Body of pancreas (tissue), 4 donors: ENCODE measurements around the gene ZBTB12. TPM values are rescaled to one million over a fixed set of nuclear protein-coding genes. Genes with fewer than 3 reads are reported as not detected.

Source experiments
- ATAC-seq: fragments of 150-250 bp; one replicate; pipeline ENCODE4 v1.9.1; 2016
- DNase-seq, 4 donors: peaks; one replicate each; pipeline ENCODE4 v3.0.0-alpha.2; 2019
- H3K27ac ChIP-seq, 4 donors: fragments of 200-600 bp; sonication (generic); 1 replicate in 3 of 4; 2 replicates in 1 of 4; pipeline versions ENCODE4 v1.5.1 to v1.6.1; 2016 to 2019; ENCODE audit warnings: mild to moderate bottlenecking in 1 of 4, mixed read lengths in 1 of 4, moderate library complexity in 1 of 4
- H3K27me3 ChIP-seq, 2 donors: fragments of 200-600 bp; sonication (generic); one replicate each; pipeline ENCODE4 v1.6.0; 2016; ENCODE audit warnings: mild to moderate bottlenecking in 1 of 2
- H3K36me3 ChIP-seq, 2 donors: fragments of 200-600 bp; sonication (generic); replicated peaks in 1 of 2; 2 replicates each; pipeline ENCODE4 v1.5.1; 2016; ENCODE audit warnings: low read depth in 2 of 2; ENCODE audit not compliant: insufficient read depth in 1 of 2
- H3K4me1 ChIP-seq: fragments of 200-600 bp; sonication (generic); one replicate; pipeline ENCODE4 v1.6.0; 2016
- H3K4me3 ChIP-seq, 2 donors: fragments of 200-600 bp; sonication (generic); 1 replicate in 1 of 2; 2 replicates in 1 of 2; pipeline ENCODE4 v1.5.1; 2016 to 2019
- H3K9me3 ChIP-seq, 3 donors: fragments of 200-600 bp; sonication (generic); 1 replicate in 2 of 3; 2 replicates in 1 of 3; pipeline ENCODE4 v1.5.1; 2016
- POLR2A ChIP-seq, 3 donors: fragments of 450-650 bp; IDR thresholded peaks; one replicate each; pipeline ENCODE4 v1.6.1; 2016; ENCODE audit warnings: antibody characterized with exemption in 3 of 3, mild to moderate bottlenecking in 2 of 3
- WGBS, 2 donors: methylation state at CpG; one replicate each; pipeline ENCODE4 v1.1.5; 2017; 5-methylcytosine and 5-hydroxymethylcytosine counted together
- intact Hi-C: fragments of 100-400 bp; cut with DNase I; formaldehyde crosslinking; loops from one replicate; pipeline ENCODE4 v1.15.1; 2023
- total RNA-seq, 2 donors: library from RNA; depleted of rRNA; stranded (reverse); fragments of >200 nt; gene quantifications; one replicate each; pipeline ENCODE4 v1.1.0, GENCODE V29; 2016
- TF ChIP-seq, protein P1 (sequence below), 7 experiments: fragments of 450-650 bp in 4 of 7; fragments of 200-600 bp in 3 of 7; sonication (generic) in 3 of 7; IDR thresholded peaks; one replicate each; pipeline ENCODE4 v1.5.1; 2016 to 2019; ENCODE audit warnings: antibody characterized with exemption in 7 of 7

Gene ZBTB12
- total RNA-seq, 2 donors from 2014 or later = 2.1 TPM; not detected in 1

- H3K36me3 ChIP-seq = no peaks in the 10 kb centered on the region
- intact Hi-C loops = no loop called here
- 64 to 68% methylated on average over 3 of the region's 3 CpGs for WGBS, 2 donors
- H3K4me1 ChIP-seq = peaks cover 29% of the 10 kb centered on the region
- no peaks in the 10 kb centered on the region for H3K27me3 ChIP-seq
- DNase-seq (no peak), ATAC-seq (no peak)
- TF ChIP-seq, protein P1, sequence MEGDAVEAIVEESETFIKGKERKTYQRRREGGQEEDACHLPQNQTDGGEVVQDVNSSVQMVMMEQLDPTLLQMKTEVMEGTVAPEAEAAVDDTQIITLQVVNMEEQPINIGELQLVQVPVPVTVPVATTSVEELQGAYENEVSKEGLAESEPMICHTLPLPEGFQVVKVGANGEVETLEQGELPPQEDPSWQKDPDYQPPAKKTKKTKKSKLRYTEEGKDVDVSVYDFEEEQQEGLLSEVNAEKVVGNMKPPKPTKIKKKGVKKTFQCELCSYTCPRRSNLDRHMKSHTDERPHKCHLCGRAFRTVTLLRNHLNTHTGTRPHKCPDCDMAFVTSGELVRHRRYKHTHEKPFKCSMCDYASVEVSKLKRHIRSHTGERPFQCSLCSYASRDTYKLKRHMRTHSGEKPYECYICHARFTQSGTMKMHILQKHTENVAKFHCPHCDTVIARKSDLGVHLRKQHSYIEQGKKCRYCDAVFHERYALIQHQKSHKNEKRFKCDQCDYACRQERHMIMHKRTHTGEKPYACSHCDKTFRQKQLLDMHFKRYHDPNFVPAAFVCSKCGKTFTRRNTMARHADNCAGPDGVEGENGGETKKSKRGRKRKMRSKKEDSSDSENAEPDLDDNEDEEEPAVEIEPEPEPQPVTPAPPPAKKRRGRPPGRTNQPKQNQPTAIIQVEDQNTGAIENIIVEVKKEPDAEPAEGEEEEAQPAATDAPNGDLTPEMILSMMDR (IDR thresholded peaks at IDR 0.05) = no peak
- no peak for TF ChIP-seq POLR2A (IDR thresholded peaks at IDR 0.05)
- H3K4me3 ChIP-seq = no peak overlapping the region
- H3K9me3 ChIP-seq = no peaks in the 10 kb centered on the region
- no peak overlapping the region for H3K27ac ChIP-seq
These were observed 2.1 kb upstream of the ZBTB12 start for GRCh38 chr6:31903957-31904356.

GRCh38 chr6:31901415-31901952, 402 bp downstream of the ZBTB12 start:
- H3K36me3 ChIP-seq = no peaks in the 10 kb centered on the region
- peaks cover 38% of the 10 kb centered on the region for H3K4me1 ChIP-seq
- TF ChIP-seq, protein P1 (IDR thresholded peaks at IDR 0.05) = no peak
- TF ChIP-seq POLR2A (IDR thresholded peaks at IDR 0.05) = no peak
- intact Hi-C loops = no loop called here
- H3K27ac ChIP-seq = peak overlapping the region; percentile 65 to 85 (median 82)
- 0 to 1% methylated on average over 14 to 23 of the region's 45 CpGs for WGBS, 2 donors
- H3K9me3 ChIP-seq = no peaks in the 10 kb centered on the region
- peak; percentile 12 for ATAC-seq
- peak overlapping the region; percentile 22 to 25 for H3K4me3 ChIP-seq
- H3K27me3 ChIP-seq = no peaks in the 10 kb centered on the region
- peak; percentile 66 to 75 (median 68) for DNase-seq

DNA sequence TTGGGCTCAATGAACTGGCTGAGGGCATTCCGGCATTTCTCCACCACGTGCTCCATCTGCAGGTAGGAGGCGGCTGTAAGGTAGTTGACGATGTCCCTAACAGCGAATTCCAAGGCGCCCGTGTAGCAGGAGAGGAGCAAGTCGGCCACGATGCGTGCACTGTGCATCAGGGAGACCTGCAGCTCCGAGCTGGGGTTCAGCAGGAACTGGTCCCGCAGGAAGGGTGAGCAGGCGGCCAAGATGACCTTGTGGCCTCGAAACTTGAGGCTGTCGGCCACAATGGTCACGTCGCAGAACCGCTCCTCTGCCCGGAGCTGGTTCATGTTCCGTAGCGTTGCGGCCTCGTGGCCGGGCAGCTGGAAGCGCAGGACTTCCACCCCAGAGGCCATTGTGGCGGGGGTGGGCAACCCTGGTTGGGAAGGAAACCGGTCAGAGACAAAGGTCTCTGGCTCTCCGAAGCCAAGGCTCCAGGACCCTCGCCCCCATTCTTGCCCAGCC, 920 bp downstream of the ZBTB12 start:
- Histone ChIP-seq H3K9me3 (no peaks in the 10 kb centered on the region), H3K27ac (peak overlapping the region; percentile 65 to 85 (median 82)), H3K4me1 (peaks cover 42% of the 10 kb centered on the region), H3K36me3 (no peaks in the 10 kb centered on the region), H3K4me3 (peak overlapping the region in 1 of 2 donors; percentile 22), H3K27me3 (no peaks in the 10 kb centered on the region)
- TF ChIP-seq POLR2A (IDR thresholded peaks at IDR 0.05) = peak in 1 of 3 donors; percentile 32
- TF ChIP-seq, protein P1 (IDR thresholded peaks at IDR 0.05) = no peak
- intact Hi-C loops = no loop called here
- WGBS, 2 donors = 13 to 23% methylated on average over 3 to 29 of the region's 29 CpGs
- DNase-seq = peak; percentile 38 to 45 (median 40)
- no peak for ATAC-seq

DNA sequence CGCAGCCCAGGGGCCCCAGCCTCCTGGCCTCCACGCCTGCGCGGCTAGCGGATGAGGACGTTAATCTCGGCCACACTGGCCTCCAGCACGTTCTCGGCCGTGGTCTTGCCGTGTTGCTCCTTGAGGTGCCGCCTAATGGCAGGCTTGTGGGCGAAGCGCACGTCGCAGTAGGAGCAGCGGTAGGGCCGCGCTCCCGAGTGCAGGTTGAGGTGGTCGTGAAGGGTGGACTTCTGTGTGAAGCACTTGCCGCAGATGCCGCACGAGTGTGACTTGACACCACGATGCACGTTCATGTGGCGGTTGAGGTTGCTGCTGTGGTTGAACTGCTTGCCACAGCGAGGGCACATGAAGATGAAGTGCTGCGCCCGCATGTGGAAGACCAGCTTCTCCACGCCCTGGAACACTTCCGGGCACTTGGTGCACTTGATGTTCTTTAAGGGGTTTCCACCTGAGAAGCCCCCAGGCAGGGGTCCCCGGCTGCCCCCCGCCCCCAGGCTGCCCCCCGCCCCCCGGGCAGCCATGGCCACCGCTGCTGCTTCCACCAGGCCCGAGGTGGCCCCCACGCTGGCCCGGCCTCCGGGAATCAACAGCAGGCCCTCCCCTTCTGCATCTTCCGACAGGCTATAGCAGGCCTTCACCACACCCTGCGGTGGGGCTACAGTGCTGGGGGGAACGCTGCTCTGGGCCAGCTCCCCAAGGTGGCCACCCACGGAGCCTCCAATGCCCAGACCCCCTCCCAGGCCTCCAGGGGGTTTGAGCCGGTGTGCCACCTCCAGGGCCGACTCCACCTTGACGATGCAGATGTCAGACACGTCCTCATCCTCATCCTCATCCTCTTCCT, 1.8 kb downstream of the ZBTB12 start:
- no peak overlapping the region for H3K4me3 ChIP-seq
- ATAC-seq (no peak), DNase-seq (no peak)
- TF ChIP-seq POLR2A (IDR thresholded peaks at IDR 0.05) = no peak
- TF ChIP-seq, protein P1 (IDR thresholded peaks at IDR 0.05) = no peak
- H3K9me3 ChIP-seq = no peaks in the 10 kb centered on the region
- peak overlapping the region in 1 of 4 donors; percentile 85 for H3K27ac ChIP-seq
- H3K4me1 ChIP-seq = peaks cover 42% of the 10 kb centered on the region
- whole genome bisulfite sequencing, 2 donors = 77 to 89% methylated on average over 27 to 43 of the region's 49 CpGs
- H3K27me3 ChIP-seq = no peaks in the 10 kb centered on the region
- no peaks in the 10 kb centered on the region for H3K36me3 ChIP-seq
- intact Hi-C loops = no loop called here
